GM19351 (cell line): Measurements from ENCODE around the gene CAPZA1.

Source experiments
- ATAC-seq: cut with Tn5 transposase; IDR thresholded peaks from one replicate; pipeline ENCODE4 v1.9.1; 2021; ENCODE audit warnings: mild to moderate bottlenecking, moderate library complexity; ENCODE audit not compliant: unreplicated experiment

Gene CAPZA1

GRCh38 chr1:112713466-112714312, 94.1 kb downstream of the CAPZA1 start:
- ATAC-seq: no peak

- no peak for ATAC-seq
These were observed 95.0 kb downstream of the CAPZA1 start for GRCh38 chr1:112714313-112715263.

- peak; percentile 80 for ATAC-seq
These were observed 95.8 kb downstream of the CAPZA1 start, which contains the start of gene PPM1J for GRCh38 chr1:112715264-112716053. Gene PPM1J (minus strand): TSS chr1:112715332. CDS start chr1:112715301, 31 bp downstream.

- peak; percentile 21 for ATAC-seq
These were observed 96.6 kb downstream of the CAPZA1 start for GRCh38 chr1:112716133-112716720.

GRCh38 chr1:112717263-112717873, 97.7 kb downstream of the CAPZA1 start:
- ATAC-seq: no peak

- ATAC-seq: no peak
These were observed 99.2 kb downstream of the CAPZA1 start for GRCh38 chr1:112718691-112719418.

- ATAC-seq: no peak
These were observed 100.1 kb downstream of the CAPZA1 start for GRCh38 chr1:112719706-112720105.

- ATAC-seq: no peak
These were observed 101.2 kb downstream of the CAPZA1 start for GRCh38 chr1:112720800-112721199.
